NCI-H1417 treated with DMSO at 0.1 percent for 48 hours (cell line): Measurements from ENCODE around the gene HSFX1.

Experiments used
- DNase-seq: peaks from one replicate; lab custom pipeline; 2025; lab: John Stamatoyannopoulos, UW

The HSFX1 gene

GRCh38 chrX:149804102-149804501 is 30.2 kb downstream of the HSFX1 start:
- DNase-seq: no peak

- DNase-seq: no peak
Measured at GRCh38 chrX:149807747-149808458, 34.0 kb downstream of the HSFX1 start.

GRCh38 chrX:149818652-149819051 is 44.8 kb downstream of the HSFX1 start:
- no peak for DNase-seq

DNA sequence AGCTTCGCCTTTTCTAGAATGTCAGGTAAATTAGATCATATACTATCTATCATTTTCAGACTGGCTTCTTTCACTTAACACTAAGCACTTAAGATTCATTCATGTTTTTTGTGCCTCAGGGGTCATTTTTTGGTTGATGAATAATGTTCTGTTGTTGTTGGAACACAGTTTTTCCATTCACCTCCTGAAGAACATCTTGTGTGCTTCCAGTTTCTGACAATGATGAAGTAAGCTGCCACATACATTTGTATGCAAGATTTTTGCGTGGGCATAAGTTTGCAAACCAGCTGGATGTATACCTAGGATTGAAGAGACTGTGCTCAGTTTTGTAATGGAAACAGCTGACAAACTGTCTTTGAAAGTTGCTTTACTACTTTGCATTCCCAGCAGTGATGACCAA is 45.5 kb downstream of the HSFX1 start:
- no peak for DNase-seq

DNA sequence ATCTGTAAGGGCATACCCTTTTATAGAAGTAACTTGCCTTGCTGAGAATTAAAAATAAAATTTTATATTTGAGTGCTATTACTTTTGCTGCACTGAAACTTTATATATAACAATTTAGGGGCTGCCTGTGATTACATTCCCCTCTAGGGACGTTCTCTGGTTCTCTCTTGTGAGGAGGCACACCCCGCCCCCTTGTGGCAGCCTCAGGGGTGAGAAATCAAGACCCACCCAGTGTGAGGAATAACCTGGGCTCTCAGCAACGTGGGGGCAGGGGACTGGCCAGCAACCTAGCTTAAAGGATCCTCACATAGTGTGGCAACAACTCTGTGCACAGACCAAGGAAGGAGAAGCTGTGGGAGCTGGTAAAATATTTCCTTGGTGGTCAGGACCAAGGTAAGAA is 51.6 kb downstream of the HSFX1 start:
- no peak for DNase-seq
